ENCODE measurements around the gene S1PR1. TPM values are rescaled to one million over a fixed set of nuclear protein-coding genes. Genes with fewer than 3 reads are reported as not detected.
"Not testable (repeated sequence)": the region's sequence is repeated elsewhere in the genome, so short reads cannot be mapped to it uniquely, and the experiment has no call there.

The S1PR1 gene
- total RNA-seq, 2 experiments from 2014 or later, result 397 to 414 TPM

- CTCF ChIA-PET, result no interaction called here
- no peak for ATAC-seq (ENCODE audit: poor library complexity)
These were observed 21.3 kb upstream of the S1PR1 start for GRCh38 chr1:101215363-101216011.

GRCh38 chr1:101216623-101217022, 20.2 kb upstream of the S1PR1 start:
- no peak overlapping the region for H3K27ac Mint-ChIP-seq
- no peak overlapping the region for H3K4me3 Mint-ChIP-seq
- H3K36me3 ChIP-seq (ENCODE audit: insufficient read depth, low read length), result no peaks in the 10 kb centered on the region
- no peaks in the 10 kb centered on the region for H3K27me3 Mint-ChIP-seq
- no peak overlapping the region for H3K27ac ChIP-seq (ENCODE audit: low read depth in 1 of 2, low read length in 2 of 2)
- no peaks in the 10 kb centered on the region for H3K9me3 ChIP-seq (ENCODE audit: control insufficient read depth in 1 of 2, insufficient read depth in 1 of 2, low read length in 2 of 2)
- no peak for ATAC-seq (ENCODE audit: poor library complexity)
- peaks cover 10% of the 10 kb centered on the region for H3K4me1 Mint-ChIP-seq (ENCODE audit: low read depth)
- no peak for DNase-seq
- peaks cover 2% of the 10 kb centered on the region for H3K9me3 Mint-ChIP-seq
- POLR2A ChIA-PET, result no interaction called here
- no peaks in the 10 kb centered on the region for H3K36me3 Mint-ChIP-seq (ENCODE audit: low read depth)
- H3K27me3 ChIP-seq (ENCODE audit: control insufficient read depth in 1 of 2, insufficient read depth in 2 of 2, low read length in 2 of 2), result no peaks in the 10 kb centered on the region
- intact Hi-C loops (cut with DNase I, micrococcal nuclease), result no loop called here
- TF ChIP-seq CTCF (IDR thresholded peaks at IDR 0.05), result no peak
- H3K4me1 ChIP-seq (ENCODE audit: insufficient read depth, low read length), result no peaks in the 10 kb centered on the region
- no peak overlapping the region for H3K4me3 ChIP-seq (ENCODE audit: low read length)
- CTCF ChIA-PET, result interaction anchor here (0.7 kb wide), 1 partner anchor 148 kb away, joined by 4 read pairs; no protein-coding TSS in a partner anchor

More at GRCh38 chr1:101215363-101216011, 21.3 kb upstream of the S1PR1 start:
- no peak overlapping the region for H3K4me3 ChIP-seq (ENCODE audit: low read length)
- no peaks in the 10 kb centered on the region for H3K36me3 Mint-ChIP-seq (ENCODE audit: low read depth)
- H3K9me3 Mint-ChIP-seq, result peaks cover 2% of the 10 kb centered on the region
- H3K27ac Mint-ChIP-seq, result no peak overlapping the region
- H3K4me1 ChIP-seq (ENCODE audit: insufficient read depth, low read length), result no peaks in the 10 kb centered on the region
- DNase-seq, result no peak
- H3K27me3 ChIP-seq (ENCODE audit: control insufficient read depth in 1 of 2, insufficient read depth in 2 of 2, low read length in 2 of 2), result no peaks in the 10 kb centered on the region
- H3K36me3 ChIP-seq (ENCODE audit: insufficient read depth, low read length), result no peaks in the 10 kb centered on the region
- POLR2A ChIA-PET, result no interaction called here
- no peak for TF ChIP-seq CTCF (IDR thresholded peaks at IDR 0.05)
- intact Hi-C loops (cut with DNase I, micrococcal nuclease), result no loop called here
- no peak overlapping the region for H3K27ac ChIP-seq (ENCODE audit: low read depth in 1 of 2, low read length in 2 of 2)
- H3K9me3 ChIP-seq (ENCODE audit: control insufficient read depth in 1 of 2, insufficient read depth in 1 of 2, low read length in 2 of 2), result no peaks in the 10 kb centered on the region
- no peaks in the 10 kb centered on the region for H3K27me3 Mint-ChIP-seq
- no peaks in the 10 kb centered on the region for H3K4me1 Mint-ChIP-seq (ENCODE audit: low read depth)
- H3K4me3 Mint-ChIP-seq, result no peak overlapping the region

- no peak overlapping the region for H3K27ac ChIP-seq (ENCODE audit: low read depth in 1 of 2, low read length in 2 of 2)
- Mint-ChIP-seq H3K9me3 (peaks cover 2% of the 10 kb centered on the region), H3K4me1 (ENCODE audit: low read depth) (peaks cover 15% of the 10 kb centered on the region), H3K27me3 (no peaks in the 10 kb centered on the region), H3K27ac (no peak overlapping the region), H3K4me3 (no peak overlapping the region), H3K36me3 (ENCODE audit: low read depth) (no peaks in the 10 kb centered on the region)
- no peak for TF ChIP-seq CTCF (IDR thresholded peaks at IDR 0.05)
- intact Hi-C loops (cut with DNase I, micrococcal nuclease), result no loop called here
- ChIA-PET POLR2A (no interaction called here), CTCF (interaction anchor here (0.7 kb wide), 1 partner anchor 147 kb away, joined by 4 read pairs; no protein-coding TSS in a partner anchor)
- H3K9me3 ChIP-seq (ENCODE audit: control insufficient read depth in 1 of 2, insufficient read depth in 1 of 2, low read length in 2 of 2), result no peaks in the 10 kb centered on the region
- no peaks in the 10 kb centered on the region for H3K27me3 ChIP-seq (ENCODE audit: control insufficient read depth in 1 of 2, insufficient read depth in 2 of 2, low read length in 2 of 2)
- no peaks in the 10 kb centered on the region for H3K36me3 ChIP-seq (ENCODE audit: insufficient read depth, low read length)
- peaks cover under 1% of the 10 kb centered on the region for H3K4me1 ChIP-seq (ENCODE audit: insufficient read depth, low read length)
- ATAC-seq (ENCODE audit: poor library complexity) (no peak), DNase-seq (no peak)
- no peak overlapping the region for H3K4me3 ChIP-seq (ENCODE audit: low read length)
These were observed 19.7 kb upstream of the S1PR1 start for GRCh38 chr1:101217148-101217547.

GRCh38 chr1:101218968-101219367, 17.9 kb upstream of the S1PR1 start:
- peaks cover 15% of the 10 kb centered on the region for H3K4me1 Mint-ChIP-seq (ENCODE audit: low read depth)
- H3K9me3 Mint-ChIP-seq; H3K27me3 Mint-ChIP-seq; H3K4me3 ChIP-seq (ENCODE audit: low read length); ATAC-seq (ENCODE audit: poor library complexity); H3K4me1 ChIP-seq (ENCODE audit: insufficient read depth, low read length); H3K9me3 ChIP-seq (ENCODE audit: control insufficient read depth in 1 of 2, insufficient read depth in 1 of 2, low read length in 2 of 2); H3K4me3 Mint-ChIP-seq; H3K27ac ChIP-seq (ENCODE audit: low read depth in 1 of 2, low read length in 2 of 2); intact Hi-C loops (cut with DNase I, micrococcal nuclease); DNase-seq; H3K36me3 Mint-ChIP-seq (ENCODE audit: low read depth); H3K27me3 ChIP-seq (ENCODE audit: control insufficient read depth in 1 of 2, insufficient read depth in 2 of 2, low read length in 2 of 2); POLR2A ChIA-PET; H3K27ac Mint-ChIP-seq; CTCF ChIA-PET; H3K36me3 ChIP-seq (ENCODE audit: insufficient read depth, low read length): not testable (repeated sequence)
